MM.1S (cell line): Measurements from ENCODE around the gene FOXL2.

Experiments used
- CTCF ChIP-seq: fragments of 300-600 bp; sonication (generic); IDR thresholded peaks from 2 replicates; pipeline ENCODE4 v1.5.1; 2016; ENCODE audit warnings: antibody characterized with exemption, low read length, mixed read lengths
- EZH2phosphoT487 ChIP-seq: fragments of 300-600 bp; sonication (generic); IDR thresholded peaks from 2 replicates; pipeline ENCODE4 v1.6.1; 2018; ENCODE audit warnings: antibody characterized with exemption, low read length

- TF ChIP-seq CTCF (no peak), EZH2phosphoT487 (no peak)
Observed at GRCh38 chr3:138944654-138944928, 2.3 kb downstream of the FOXL2 start.
